ENCODE results near the gene S1PR4.
A peak's percentile ranks its signal among the peaks of the same experiment; 100 is the strongest.

The S1PR4 gene

GRCh38 chr19:3178377-3178972 is at the start of gene S1PR4:
TSS of gene S1PR4 (plus strand) at chr19:3178769. CDS start at chr19:3178793, 24 bp downstream.
- no peak for DNase-seq (ENCODE audit: low read depth, low spot score)
- TF ChIP-seq, protein P1, sequence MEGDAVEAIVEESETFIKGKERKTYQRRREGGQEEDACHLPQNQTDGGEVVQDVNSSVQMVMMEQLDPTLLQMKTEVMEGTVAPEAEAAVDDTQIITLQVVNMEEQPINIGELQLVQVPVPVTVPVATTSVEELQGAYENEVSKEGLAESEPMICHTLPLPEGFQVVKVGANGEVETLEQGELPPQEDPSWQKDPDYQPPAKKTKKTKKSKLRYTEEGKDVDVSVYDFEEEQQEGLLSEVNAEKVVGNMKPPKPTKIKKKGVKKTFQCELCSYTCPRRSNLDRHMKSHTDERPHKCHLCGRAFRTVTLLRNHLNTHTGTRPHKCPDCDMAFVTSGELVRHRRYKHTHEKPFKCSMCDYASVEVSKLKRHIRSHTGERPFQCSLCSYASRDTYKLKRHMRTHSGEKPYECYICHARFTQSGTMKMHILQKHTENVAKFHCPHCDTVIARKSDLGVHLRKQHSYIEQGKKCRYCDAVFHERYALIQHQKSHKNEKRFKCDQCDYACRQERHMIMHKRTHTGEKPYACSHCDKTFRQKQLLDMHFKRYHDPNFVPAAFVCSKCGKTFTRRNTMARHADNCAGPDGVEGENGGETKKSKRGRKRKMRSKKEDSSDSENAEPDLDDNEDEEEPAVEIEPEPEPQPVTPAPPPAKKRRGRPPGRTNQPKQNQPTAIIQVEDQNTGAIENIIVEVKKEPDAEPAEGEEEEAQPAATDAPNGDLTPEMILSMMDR (IDR thresholded peaks at IDR 0.05; ENCODE audit: low read depth, low read length), result no peak
- in situ Hi-C loops (cut with HindIII; ENCODE audit: low sequenced_read_pairs), result no loop called here
- H3K4me3 ChIP-seq (ENCODE audit: low read depth, low read length), result no peak within 1 kb of the TSS

DNA sequence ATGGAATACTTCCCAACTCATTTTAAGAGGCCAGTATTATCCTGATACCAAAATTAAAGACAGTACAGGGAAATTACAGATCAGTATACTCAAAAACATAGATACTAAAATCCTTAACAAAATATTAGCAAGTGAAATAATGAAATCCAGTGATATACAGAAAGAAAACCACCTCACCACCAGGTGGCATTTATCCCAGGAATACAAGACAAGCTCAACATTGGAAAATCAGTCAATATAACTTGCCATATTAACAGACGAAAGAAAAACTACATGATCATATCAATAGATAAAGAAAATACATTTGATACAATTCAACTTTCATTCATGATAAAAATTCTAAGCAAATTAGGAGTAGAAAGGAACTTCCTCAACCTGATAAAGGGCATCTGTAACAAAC is 49.5 kb upstream of the S1PR4 start:
- in situ Hi-C loops (cut with HindIII; ENCODE audit: low sequenced_read_pairs), result no loop called here
- no peak overlapping the region for H3K4me3 ChIP-seq (ENCODE audit: low read depth, low read length)
- DNase-seq (ENCODE audit: low read depth, low spot score), result peak; percentile 73
- TF ChIP-seq, protein P1 (IDR thresholded peaks at IDR 0.05; ENCODE audit: low read depth, low read length), result peak; percentile 57

DNA sequence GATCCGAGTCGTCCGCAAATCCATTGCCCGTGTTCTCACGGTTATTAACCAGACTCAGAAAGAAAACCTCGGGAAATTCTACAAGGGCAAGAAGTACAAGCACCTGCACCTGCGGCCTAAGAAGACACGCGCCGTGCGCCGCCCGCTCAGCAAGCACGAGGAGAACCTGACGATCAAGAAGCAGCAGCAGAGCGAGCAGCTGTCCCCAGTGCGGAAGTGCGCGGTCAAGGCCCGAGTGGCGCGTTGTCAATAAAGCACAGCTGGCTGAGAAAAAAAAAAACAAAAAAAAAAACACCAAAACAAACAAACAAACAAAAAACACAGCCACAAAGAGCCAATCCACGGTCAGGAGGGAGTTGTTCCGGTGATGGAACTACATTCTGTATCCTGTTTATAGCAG is 47.4 kb upstream of the S1PR4 start:
- H3K4me3 ChIP-seq (ENCODE audit: low read depth, low read length), result no peak overlapping the region
- TF ChIP-seq, protein P1 (IDR thresholded peaks at IDR 0.05; ENCODE audit: low read depth, low read length), result no peak
- DNase-seq (ENCODE audit: low read depth, low spot score), result no peak
- in situ Hi-C loops (cut with HindIII; ENCODE audit: low sequenced_read_pairs), result no loop called here

DNA sequence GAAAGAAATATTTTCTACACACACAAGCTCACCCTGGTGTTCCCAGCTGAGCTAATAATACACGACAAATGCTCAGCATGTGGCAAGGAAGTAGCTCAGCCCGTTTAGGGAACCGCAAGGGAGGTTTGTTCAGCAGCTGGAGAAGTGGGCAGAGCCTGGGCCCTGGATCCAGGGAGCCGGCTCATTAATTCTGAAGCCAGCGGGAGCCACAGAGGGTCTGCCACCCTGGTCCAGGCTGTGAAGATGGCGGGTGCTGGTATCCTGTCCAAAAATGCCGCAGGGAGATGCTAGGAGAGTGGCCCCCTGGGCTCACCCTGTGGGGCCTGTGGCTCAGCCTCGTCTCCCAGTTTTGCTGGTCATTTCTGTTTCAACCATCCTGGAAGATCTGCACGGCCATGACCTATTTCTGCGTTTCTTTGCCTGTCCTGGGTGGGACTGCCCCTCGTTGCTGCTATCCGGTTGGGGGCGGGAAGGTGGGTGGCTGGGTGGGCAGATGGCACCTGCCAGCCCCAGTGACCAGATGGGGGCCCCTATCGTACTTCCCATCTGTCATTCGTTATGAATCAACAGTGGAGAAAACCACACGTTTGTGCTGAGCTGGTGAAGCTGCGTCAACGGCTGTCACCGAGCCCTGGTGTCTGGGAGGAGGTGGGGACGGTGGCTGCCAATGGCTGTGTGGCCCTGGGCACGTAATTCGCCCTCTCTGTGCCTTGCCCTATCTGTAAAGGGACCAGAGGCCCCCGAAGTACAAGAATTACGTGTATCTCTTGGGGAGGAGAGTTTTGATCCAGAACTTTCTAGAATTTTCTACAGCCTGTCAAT is 45.4 kb upstream of the S1PR4 start:
- TF ChIP-seq, protein P1 (IDR thresholded peaks at IDR 0.05; ENCODE audit: low read depth, low read length), result no peak
- peak; percentile 81 for DNase-seq (ENCODE audit: low read depth, low spot score)
- H3K4me3 ChIP-seq (ENCODE audit: low read depth, low read length), result no peak overlapping the region
- in situ Hi-C loops (cut with HindIII; ENCODE audit: low sequenced_read_pairs), result no loop called here

DNA sequence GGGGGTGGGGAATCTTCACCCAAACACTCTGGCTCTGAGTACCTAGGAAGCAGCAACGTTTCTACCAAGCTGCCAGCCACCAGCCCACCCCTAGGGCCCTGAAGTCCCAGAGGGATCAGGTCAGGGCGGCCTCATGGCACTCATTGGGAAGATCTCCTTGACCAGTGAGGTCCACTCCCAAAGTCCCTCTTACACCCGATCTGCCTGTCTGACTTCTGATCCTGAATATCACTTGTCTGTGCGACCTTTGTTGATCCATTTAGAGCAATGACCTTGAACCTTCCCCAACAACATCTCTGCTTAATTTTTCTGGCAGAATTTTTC is 44.8 kb upstream of the S1PR4 start:
- TF ChIP-seq, protein P1 (IDR thresholded peaks at IDR 0.05; ENCODE audit: low read depth, low read length), result no peak
- H3K4me3 ChIP-seq (ENCODE audit: low read depth, low read length), result no peak overlapping the region
- in situ Hi-C loops (cut with HindIII; ENCODE audit: low sequenced_read_pairs), result no loop called here
- DNase-seq (ENCODE audit: low read depth, low spot score), result no peak

- TF ChIP-seq, protein P1 (IDR thresholded peaks at IDR 0.05; ENCODE audit: low read depth, low read length), result no peak
- DNase-seq (ENCODE audit: low read depth, low spot score), result no peak
- no peak within 1 kb of the TSS for H3K4me3 ChIP-seq (ENCODE audit: low read depth, low read length)
- in situ Hi-C loops (cut with HindIII; ENCODE audit: low sequenced_read_pairs), result no loop called here
These were observed 42.4 kb upstream of the S1PR4 start, which contains the start of gene GNA15 for GRCh38 chr19:3135961-3136683. TSS of gene GNA15 (plus strand) at chr19:3136033. CDS start at chr19:3136451, 418 bp downstream.
